ENCODE results near the gene CPLX1.
"Not testable (repeated sequence)": the region's sequence is repeated elsewhere in the genome, so short reads cannot be mapped to it uniquely, and the experiment has no call there.

Gene CPLX1

GRCh38 chr4:819401-820229, 6.3 kb downstream of the CPLX1 start:
- DNase-seq: no peak

- DNase-seq: no peak
Observed at GRCh38 chr4:818106-818921, 7.6 kb downstream of the CPLX1 start.

- no peak for DNase-seq
Observed at GRCh38 chr4:815464-816146, 10.3 kb downstream of the CPLX1 start.

GRCh38 chr4:814312-814850, 11.5 kb downstream of the CPLX1 start:
- DNase-seq: no peak

- no peak for DNase-seq
Observed at GRCh38 chr4:813900-814299, 12.0 kb downstream of the CPLX1 start.

GRCh38 chr4:808860-809570, 16.9 kb downstream of the CPLX1 start:
- DNase-seq: no peak

- DNase-seq: no peak
Observed at GRCh38 chr4:807792-808191, 18.1 kb downstream of the CPLX1 start.

GRCh38 chr4:806979-807378, 18.9 kb downstream of the CPLX1 start:
- not testable (repeated sequence) for DNase-seq

GRCh38 chr4:804804-805203, 21.1 kb downstream of the CPLX1 start:
- DNase-seq: no peak

GRCh38 chr4:803884-804283, 22.0 kb downstream of the CPLX1 start:
- DNase-seq: no peak

GRCh38 chr4:801436-802124, 24.3 kb downstream of the CPLX1 start:
- DNase-seq: no peak

- no peak for DNase-seq
Observed at GRCh38 chr4:797066-797465, 28.9 kb downstream of the CPLX1 start.

- no peak for DNase-seq
Observed at GRCh38 chr4:796206-796605, 29.7 kb downstream of the CPLX1 start.

GRCh38 chr4:795726-796119, 30.2 kb downstream of the CPLX1 start:
- no peak for DNase-seq

GRCh38 chr4:794900-795725, 30.8 kb downstream of the CPLX1 start:
- no peak for DNase-seq

- DNase-seq: no peak
Observed at GRCh38 chr4:793941-794621, 31.8 kb downstream of the CPLX1 start.

GRCh38 chr4:793093-793861, 32.7 kb downstream of the CPLX1 start:
- no peak for DNase-seq

- DNase-seq: no peak
Observed at GRCh38 chr4:792626-793092, 33.3 kb downstream of the CPLX1 start.

GRCh38 chr4:791898-792625, 33.9 kb downstream of the CPLX1 start:
- DNase-seq: no peak

Data from SIG-M5 (cell line).